Retinal pigment epithelial cell (primary cell): ENCODE data around the gene TBX1.

Source experiments
- DNase-seq: peaks from one replicate; pipeline ENCODE4 v3.0.0-alpha.2; 2010; ENCODE audit warnings: low read depth
- H3K4me3 ChIP-seq: 2 replicates; pipeline ENCODE4 v1.5.1; 2011; ENCODE audit warnings: mild to moderate bottlenecking, low read length, control low read depth, moderate library complexity
- CTCF ChIP-seq: conservative IDR thresholded peaks from 2 replicates; pipeline ENCODE4 v1.5.1; 2011; ENCODE audit warnings: low read depth, low read length, control low read depth, inconsistent platforms

The TBX1 gene

GRCh38 chr22:19739911-19740449 lies 20.6 kb upstream of the TBX1 start:
- H3K4me3 ChIP-seq, result no peak overlapping the region
- TF ChIP-seq CTCF, result no peak
- DNase-seq, result no peak

DNA sequence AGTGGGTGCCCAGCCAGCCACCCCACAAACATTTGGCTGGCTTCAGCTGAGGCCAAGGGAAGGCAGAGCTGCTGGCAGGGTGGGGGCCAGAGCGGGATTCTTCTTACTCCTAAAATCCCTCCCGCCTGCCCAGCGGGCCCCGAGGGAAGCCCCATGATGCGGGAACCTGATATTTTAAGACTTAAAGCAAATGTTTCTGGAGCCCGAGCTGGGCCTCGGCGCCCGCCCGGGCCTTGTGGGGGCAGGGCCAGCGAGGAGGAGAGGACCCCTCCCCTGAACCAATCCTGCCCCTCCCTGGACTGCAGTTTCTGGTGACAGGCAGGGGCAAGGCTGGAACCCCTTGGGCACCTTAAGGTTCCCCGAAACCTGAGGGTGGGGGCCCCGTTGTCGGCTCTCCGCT lies 20.0 kb upstream of the TBX1 start:
- H3K4me3 ChIP-seq, result no peak overlapping the region
- DNase-seq, result no peak
- no peak for TF ChIP-seq CTCF

DNA sequence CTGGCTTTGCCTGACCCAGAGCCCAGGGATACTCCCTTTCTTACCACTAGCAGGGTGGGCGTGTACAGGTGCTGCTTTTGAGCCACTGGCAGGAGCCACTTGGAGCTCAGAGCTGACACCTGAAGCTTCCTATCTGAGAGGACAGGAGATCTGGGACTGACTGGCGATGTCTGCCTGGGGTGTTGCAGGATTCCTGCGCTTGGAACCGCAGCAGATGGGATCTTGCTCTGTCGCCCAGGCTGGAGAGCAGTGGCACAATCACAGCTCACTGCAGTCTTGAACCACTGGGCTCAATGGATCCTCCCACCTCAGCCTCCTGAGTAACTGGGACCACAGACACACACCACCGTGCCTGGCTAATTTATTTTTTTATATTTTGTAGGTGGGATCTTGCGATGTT lies 19.5 kb upstream of the TBX1 start:
- TF ChIP-seq CTCF, result no peak
- DNase-seq, result no peak
- no peak overlapping the region for H3K4me3 ChIP-seq

GRCh38 chr22:19742160-19743066 lies 18.2 kb upstream of the TBX1 start:
- no peak for TF ChIP-seq CTCF
- no peak for DNase-seq
- no peak overlapping the region for H3K4me3 ChIP-seq

- H3K4me3 ChIP-seq, result no peak overlapping the region
- TF ChIP-seq CTCF, result no peak
- no peak for DNase-seq
These were observed 17.5 kb upstream of the TBX1 start for GRCh38 chr22:19743081-19743480.

DNA sequence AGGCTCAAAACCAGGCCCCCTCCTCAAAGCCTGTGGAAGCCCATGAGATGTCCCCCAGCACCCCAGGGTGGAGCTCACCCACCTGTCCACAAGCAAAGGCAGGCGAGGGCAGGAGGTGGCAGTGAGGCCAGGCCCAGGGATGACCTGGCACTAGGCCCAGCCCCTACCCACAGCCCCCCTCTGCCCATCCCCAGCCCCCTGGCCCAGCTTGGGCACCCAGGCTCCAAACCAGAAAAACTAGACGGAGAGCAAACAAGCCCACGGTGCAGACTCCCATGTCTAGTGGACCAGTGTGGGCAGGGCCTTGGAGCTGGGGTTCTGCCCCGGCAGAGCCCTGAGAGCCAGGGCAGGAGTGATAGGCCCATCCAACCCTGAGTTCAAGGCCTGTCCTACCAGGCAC lies 16.9 kb upstream of the TBX1 start:
- no peak for TF ChIP-seq CTCF
- DNase-seq, result no peak
- H3K4me3 ChIP-seq, result no peak overlapping the region
